IPS-15b (cell line): ENCODE results near the gene TMEM229A.
"Not testable (repeated sequence)": the region's sequence is repeated elsewhere in the genome, so short reads cannot be mapped to it uniquely, and the experiment has no call there.

Experiments used
- H3K27me3 ChIP-seq: one replicate; pipeline ENCODE4 v1.6.1; 2013; ENCODE audit warnings: low read length; ENCODE audit not compliant: control insufficient read depth, insufficient read depth
- H3K36me3 ChIP-seq: one replicate; pipeline ENCODE4 v1.6.1; 2013; ENCODE audit warnings: low read length; ENCODE audit not compliant: control insufficient read depth, insufficient read depth
- H3K4me1 ChIP-seq: one replicate; pipeline ENCODE4 v1.6.1; 2013; ENCODE audit warnings: mild to moderate bottlenecking, low read length; ENCODE audit not compliant: control insufficient read depth, insufficient read depth
- H3K4me3 ChIP-seq: one replicate; pipeline ENCODE4 v1.5.1; 2013; ENCODE audit warnings: low read depth, low read length
- H3K9ac ChIP-seq: one replicate; pipeline ENCODE4 v1.6.1; 2013; ENCODE audit warnings: low read depth, mild to moderate bottlenecking, low read length
- H3K9me3 ChIP-seq: one replicate; pipeline ENCODE4 v1.6.1; 2013; ENCODE audit warnings: mild to moderate bottlenecking, low read length; ENCODE audit not compliant: control insufficient read depth, insufficient read depth

TMEM229A gene

DNA sequence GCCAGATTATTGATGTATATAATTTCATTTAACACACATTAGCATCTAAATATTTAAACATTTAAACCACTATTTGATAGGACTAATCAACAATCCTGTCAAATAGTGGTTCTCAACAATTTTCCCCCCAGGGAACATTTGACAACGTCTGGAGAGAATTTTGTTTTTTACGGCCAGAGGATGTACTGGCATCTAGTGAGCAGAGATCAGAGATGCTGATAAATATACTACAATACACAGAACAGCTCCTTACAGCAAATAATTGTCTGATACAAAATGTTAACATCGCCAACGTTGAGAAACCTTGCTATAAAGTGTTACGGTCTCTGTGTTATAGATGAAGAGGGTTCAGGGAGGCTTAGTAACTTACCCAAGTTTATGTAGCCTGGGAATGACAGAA is 25.0 kb upstream of the TMEM229A start:
- no peaks in the 10 kb centered on the region for H3K36me3 ChIP-seq
- H3K9ac ChIP-seq: no peak overlapping the region
- H3K4me3 ChIP-seq: no peak overlapping the region
- H3K27me3 ChIP-seq: no peaks in the 10 kb centered on the region
- no peaks in the 10 kb centered on the region for H3K4me1 ChIP-seq
- H3K9me3 ChIP-seq: no peaks in the 10 kb centered on the region

DNA sequence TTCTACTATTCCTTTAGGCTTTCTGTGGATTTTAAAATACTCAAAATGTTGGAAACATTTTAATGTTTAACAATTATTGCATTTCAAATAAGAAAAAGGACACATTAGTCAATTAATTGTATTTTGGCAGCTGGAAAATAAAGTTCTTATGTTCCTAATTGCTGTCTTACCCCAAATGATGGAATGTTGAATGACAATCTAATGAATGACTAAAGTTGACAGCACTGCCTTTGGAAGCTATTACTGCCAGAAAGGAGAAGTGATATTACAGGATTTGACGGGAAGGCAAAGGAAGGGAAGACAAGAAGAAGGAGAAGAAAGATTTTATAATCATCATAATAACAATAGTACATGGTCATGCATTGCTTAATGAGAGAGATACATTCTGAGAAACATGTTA is 23.4 kb upstream of the TMEM229A start:
- Histone ChIP-seq H3K4me3 (no peak overlapping the region), H3K36me3 (no peaks in the 10 kb centered on the region), H3K27me3 (no peaks in the 10 kb centered on the region), H3K9me3 (no peaks in the 10 kb centered on the region), H3K4me1 (no peaks in the 10 kb centered on the region), H3K9ac (no peak overlapping the region)

DNA sequence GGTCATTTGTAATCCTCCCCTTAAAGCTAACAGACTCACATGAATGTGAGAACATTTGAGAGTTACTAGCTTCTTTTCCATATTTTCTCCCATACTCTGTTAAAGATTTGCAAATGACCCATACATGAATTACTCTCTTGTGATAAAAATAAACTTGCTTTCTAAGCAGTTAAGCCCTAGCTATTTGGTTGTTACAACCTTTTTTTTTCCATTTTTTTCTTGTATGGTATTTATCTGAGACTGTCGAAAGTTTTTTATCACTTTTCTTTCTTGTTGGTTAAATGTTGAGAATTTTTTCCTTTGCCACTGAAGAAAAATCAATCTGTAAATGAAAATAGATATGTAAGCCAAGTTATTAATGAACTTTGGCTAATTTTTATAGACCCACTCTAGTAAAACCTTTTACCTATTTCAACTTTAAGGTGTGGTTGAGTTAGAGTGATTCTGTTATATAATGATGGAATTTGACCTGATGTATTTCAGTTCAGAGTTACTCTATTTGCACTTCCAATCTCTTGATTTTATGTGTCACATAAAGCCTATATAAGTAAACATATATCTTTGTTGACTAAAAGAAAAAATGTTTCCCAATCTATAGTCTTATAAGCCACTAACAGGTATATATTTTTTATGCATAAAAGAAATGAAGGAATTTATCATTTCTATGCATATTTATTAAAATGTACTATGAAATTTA is 19.0 kb upstream of the TMEM229A start:
- Histone ChIP-seq H3K4me3 (no peak overlapping the region), H3K4me1 (no peaks in the 10 kb centered on the region), H3K27me3 (no peaks in the 10 kb centered on the region), H3K9ac (no peak overlapping the region), H3K9me3 (no peaks in the 10 kb centered on the region), H3K36me3 (no peaks in the 10 kb centered on the region)

DNA sequence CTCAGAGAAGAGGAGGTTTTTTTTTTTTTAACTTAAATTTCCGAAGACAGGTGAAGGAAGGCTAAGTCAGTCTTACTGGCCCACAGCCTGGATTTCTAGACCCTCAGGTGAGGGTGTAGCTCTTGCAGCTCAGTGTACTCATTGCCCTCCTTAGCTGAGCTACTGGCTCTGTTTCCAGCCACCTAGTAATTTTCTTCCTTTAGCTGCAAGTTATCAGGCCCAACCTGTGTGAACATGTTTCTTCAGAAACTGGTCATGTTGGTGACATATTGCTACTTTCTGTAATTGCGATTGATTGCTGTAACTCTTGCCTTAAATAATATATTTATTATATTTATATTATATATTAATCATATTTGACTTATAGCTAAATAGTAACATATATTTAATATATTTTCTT is 10.0 kb upstream of the TMEM229A start:
- H3K9ac ChIP-seq: no peak overlapping the region
- H3K4me1 ChIP-seq: no peaks in the 10 kb centered on the region
- H3K36me3 ChIP-seq: no peaks in the 10 kb centered on the region
- H3K9me3 ChIP-seq: no peaks in the 10 kb centered on the region
- no peaks in the 10 kb centered on the region for H3K27me3 ChIP-seq
- no peak overlapping the region for H3K4me3 ChIP-seq

- Histone ChIP-seq H3K4me3 (no peak overlapping the region), H3K36me3 (no peaks in the 10 kb centered on the region), H3K27me3 (no peaks in the 10 kb centered on the region), H3K9ac (no peak overlapping the region), H3K4me1 (no peaks in the 10 kb centered on the region), H3K9me3 (no peaks in the 10 kb centered on the region)
Measured at GRCh38 chr7:124041439-124041838, 8.6 kb upstream of the TMEM229A start.

DNA sequence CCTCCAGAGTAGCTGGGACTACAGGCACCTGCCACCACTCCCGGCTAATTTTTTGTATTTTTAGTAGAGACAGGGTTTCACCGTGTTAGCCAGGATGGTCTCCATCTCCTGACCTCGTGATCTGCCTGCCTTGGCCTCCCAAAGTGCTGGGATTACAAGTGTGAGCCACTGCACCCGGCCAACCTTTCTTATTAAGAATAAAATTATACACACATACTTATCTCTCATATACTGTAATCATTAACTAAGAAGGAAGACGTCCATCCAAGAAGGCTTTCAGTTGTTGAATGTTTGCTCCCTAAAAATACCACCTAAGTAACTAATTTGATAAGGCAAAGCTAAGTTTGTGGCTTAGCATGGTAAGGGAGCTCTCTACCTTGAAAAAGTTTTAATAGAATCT is 5.0 kb upstream of the TMEM229A start:
- H3K27me3 ChIP-seq: peaks cover 20% of the 10 kb centered on the region
- H3K9ac ChIP-seq: not testable (repeated sequence)

GRCh38 chr7:124035706-124036105 is 2.8 kb upstream of the TMEM229A start:
- Histone ChIP-seq H3K27me3 (peaks cover 33% of the 10 kb centered on the region), H3K9ac (no peak overlapping the region), H3K4me1 (peaks cover 4% of the 10 kb centered on the region), H3K9me3 (no peaks in the 10 kb centered on the region), H3K4me3 (no peak overlapping the region), H3K36me3 (no peaks in the 10 kb centered on the region)

More for the DNA sequence above, 5.0 kb upstream of the TMEM229A start:
- not testable (repeated sequence) for H3K9me3 ChIP-seq, H3K4me3 ChIP-seq, H3K4me1 ChIP-seq, H3K36me3 ChIP-seq

- Histone ChIP-seq H3K9ac (no peak overlapping the region), H3K27me3 (peaks cover 43% of the 10 kb centered on the region), H3K9me3 (no peaks in the 10 kb centered on the region), H3K4me3 (no peak overlapping the region), H3K36me3 (no peaks in the 10 kb centered on the region), H3K4me1 (peaks cover 5% of the 10 kb centered on the region)
Measured at GRCh38 chr7:124034754-124035100, 1.9 kb upstream of the TMEM229A start.

DNA sequence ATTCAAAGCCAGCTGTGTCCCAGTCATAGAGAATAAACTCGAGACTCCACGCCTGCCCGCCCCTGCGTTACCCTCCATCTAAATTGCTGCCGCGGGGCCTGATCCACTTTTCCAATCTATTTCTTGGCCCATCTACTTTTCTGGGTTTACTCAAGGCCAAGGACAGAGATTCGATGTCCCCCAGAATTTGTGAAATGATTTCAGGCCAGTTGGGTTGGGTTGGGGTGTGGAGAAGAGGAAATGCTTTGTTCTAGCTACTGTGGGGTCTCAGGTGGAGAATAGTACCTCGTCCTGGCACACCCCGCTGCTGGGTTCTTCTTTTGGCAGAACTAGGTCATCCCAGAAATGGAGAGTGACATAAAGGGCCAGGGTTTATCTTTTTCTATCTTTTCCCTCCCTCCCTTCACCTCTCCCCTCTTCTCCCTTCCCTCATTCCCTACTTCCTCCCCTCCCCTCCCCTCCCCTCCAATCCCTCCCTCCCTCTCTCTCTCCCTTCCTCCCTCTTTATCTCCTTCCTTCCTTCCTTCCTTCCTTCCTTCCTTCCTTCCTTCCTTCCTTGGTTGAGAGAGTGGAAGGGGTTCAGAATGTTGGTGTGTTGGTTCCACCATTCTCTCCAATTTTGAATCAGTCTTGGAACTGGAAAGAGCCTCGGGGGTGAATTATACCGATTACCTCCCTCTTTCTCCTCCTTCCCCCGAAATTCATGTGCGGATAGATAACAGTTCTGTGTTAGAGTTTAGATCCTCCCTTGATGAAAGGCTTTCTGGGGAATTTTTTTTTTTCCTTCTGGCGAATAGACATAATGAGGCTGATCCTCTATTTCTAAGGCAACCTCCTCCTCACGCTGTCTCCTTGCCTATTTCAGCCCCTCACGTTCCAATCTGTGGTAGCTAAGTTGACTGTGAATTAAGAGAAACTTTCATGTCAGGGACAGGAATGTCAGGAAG is 1.2 kb upstream of the TMEM229A start:
- Histone ChIP-seq H3K9ac (no peak overlapping the region), H3K4me1 (peaks cover 11% of the 10 kb centered on the region), H3K36me3 (no peaks in the 10 kb centered on the region), H3K9me3 (no peaks in the 10 kb centered on the region), H3K4me3 (peak overlapping the region; percentile 74), H3K27me3 (peaks cover 46% of the 10 kb centered on the region)

- no peak overlapping the region for H3K9ac ChIP-seq
- H3K27me3 ChIP-seq: peaks cover 46% of the 10 kb centered on the region
- peak overlapping the region; percentile 74 for H3K4me3 ChIP-seq
- no peaks in the 10 kb centered on the region for H3K36me3 ChIP-seq
- H3K4me1 ChIP-seq: peaks cover 11% of the 10 kb centered on the region
- no peaks in the 10 kb centered on the region for H3K9me3 ChIP-seq
Measured at GRCh38 chr7:124033095-124033806, 384 bp upstream of the TMEM229A start.

- Histone ChIP-seq H3K4me3 (peak overlapping the region; percentile 74), H3K36me3 (no peaks in the 10 kb centered on the region), H3K4me1 (peaks cover 11% of the 10 kb centered on the region), H3K9ac (no peak overlapping the region), H3K9me3 (no peaks in the 10 kb centered on the region), H3K27me3 (peaks cover 46% of the 10 kb centered on the region)
Measured at GRCh38 chr7:124031919-124032318, 948 bp downstream of the TMEM229A start.
